ENCODE measurements around the gene PTPRH. TPM values are rescaled to one million over a fixed set of nuclear protein-coding genes. Genes with fewer than 3 reads are reported as not detected.
A peak's percentile ranks its signal among the peaks of the same experiment; 100 is the strongest.

Gene PTPRH
- total RNA-seq, 1 donor from 2014 or later, result 0.64 TPM

GRCh38 chr19:55196803-55197202 is 12.5 kb downstream of the PTPRH start:
- H3K4me1 ChIP-seq, result no peaks in the 10 kb centered on the region
- no peaks in the 10 kb centered on the region for H3K27me3 ChIP-seq
- no peak for TF ChIP-seq CTCF (IDR thresholded peaks at IDR 0.05)
- H3K36me3 ChIP-seq, result no peaks in the 10 kb centered on the region
- no peaks in the 10 kb centered on the region for H3K9me3 ChIP-seq
- intact Hi-C loops (cut with DNase I), result no loop called here
- no peak for DNase-seq (ENCODE audit: low spot score in 2 of 2)
- H3K27ac ChIP-seq, result no peak overlapping the region
- no peak overlapping the region for H3K4me3 ChIP-seq

GRCh38 chr19:55193481-55193880 is 15.8 kb downstream of the PTPRH start:
- intact Hi-C loops (cut with DNase I), result no loop called here
- H3K27ac ChIP-seq, result no peak overlapping the region
- no peaks in the 10 kb centered on the region for H3K4me1 ChIP-seq
- H3K4me3 ChIP-seq, result no peak overlapping the region
- H3K27me3 ChIP-seq, result no peaks in the 10 kb centered on the region
- no peak for DNase-seq (ENCODE audit: low spot score in 2 of 2)
- no peaks in the 10 kb centered on the region for H3K36me3 ChIP-seq
- TF ChIP-seq CTCF (IDR thresholded peaks at IDR 0.05), result no peak
- H3K9me3 ChIP-seq, result no peaks in the 10 kb centered on the region

GRCh38 chr19:55189403-55189835 is 19.9 kb downstream of the PTPRH start:
- H3K4me1 ChIP-seq, result no peaks in the 10 kb centered on the region
- no peaks in the 10 kb centered on the region for H3K9me3 ChIP-seq
- no peak for TF ChIP-seq CTCF (IDR thresholded peaks at IDR 0.05)
- H3K36me3 ChIP-seq, result no peaks in the 10 kb centered on the region
- no peak overlapping the region for H3K27ac ChIP-seq
- H3K27me3 ChIP-seq, result no peaks in the 10 kb centered on the region
- intact Hi-C loops (cut with DNase I), result no loop called here
- no peak overlapping the region for H3K4me3 ChIP-seq
- peak in 1 of 2 donors; percentile 17 for DNase-seq (ENCODE audit: low spot score in 2 of 2)

GRCh38 chr19:55188625-55189024 is 20.7 kb downstream of the PTPRH start:
- no peak for DNase-seq (ENCODE audit: low spot score in 2 of 2)
- Histone ChIP-seq H3K4me3 (no peak overlapping the region), H3K27me3 (no peaks in the 10 kb centered on the region), H3K4me1 (no peaks in the 10 kb centered on the region), H3K27ac (no peak overlapping the region), H3K36me3 (no peaks in the 10 kb centered on the region), H3K9me3 (no peaks in the 10 kb centered on the region)
- TF ChIP-seq CTCF (IDR thresholded peaks at IDR 0.05), result no peak
- intact Hi-C loops (cut with DNase I), result no loop called here

- DNase-seq (ENCODE audit: low spot score in 2 of 2), result no peak
- H3K4me3 ChIP-seq, result no peak overlapping the region
- no peaks in the 10 kb centered on the region for H3K36me3 ChIP-seq
- H3K4me1 ChIP-seq, result no peaks in the 10 kb centered on the region
- no peak overlapping the region for H3K27ac ChIP-seq
- TF ChIP-seq CTCF (IDR thresholded peaks at IDR 0.05), result no peak
- H3K9me3 ChIP-seq, result no peaks in the 10 kb centered on the region
- peaks cover 6% of the 10 kb centered on the region for H3K27me3 ChIP-seq
- intact Hi-C loops (cut with DNase I), result no loop called here
Measured at GRCh38 chr19:55186080-55186479, 23.2 kb downstream of the PTPRH start.

- Histone ChIP-seq H3K27me3 (peaks cover 21% of the 10 kb centered on the region), H3K9me3 (no peaks in the 10 kb centered on the region), H3K4me1 (peaks cover 0 to 3% of the 10 kb centered on the region in 2 donors), H3K4me3 (no peak overlapping the region), H3K27ac (no peak overlapping the region), H3K36me3 (no peaks in the 10 kb centered on the region)
- DNase-seq (ENCODE audit: low spot score in 2 of 2), result no peak
- TF ChIP-seq CTCF (IDR thresholded peaks at IDR 0.05), result no peak
- intact Hi-C loops (cut with DNase I), result no loop called here
Measured at GRCh38 chr19:55181740-55182139, 27.6 kb downstream of the PTPRH start.
